ENCODE results near the gene TMX2.
A peak's percentile ranks its signal among the peaks of the same experiment; 100 is the strongest.
"Not testable (repeated sequence)": the region's sequence is repeated elsewhere in the genome, so short reads cannot be mapped to it uniquely, and the experiment has no call there.

TMX2 gene

GRCh38 chr11:57716726-57717125 lies 4.3 kb downstream of the TMX2 start:
- DNase-seq, result not testable (repeated sequence)

- DNase-seq, result no peak
These were observed 14.8 kb downstream of the TMX2 start for GRCh38 chr11:57727185-57727584.

GRCh38 chr11:57728829-57729228 lies 16.4 kb downstream of the TMX2 start:
- no peak for DNase-seq

GRCh38 chr11:57729479-57729878 lies 17.1 kb downstream of the TMX2 start:
- no peak for DNase-seq

- DNase-seq, result no peak
These were observed 20.3 kb downstream of the TMX2 start for GRCh38 chr11:57732661-57733060.

- no peak for DNase-seq
These were observed 23.4 kb downstream of the TMX2 start for GRCh38 chr11:57735619-57736298.

GRCh38 chr11:57741132-57742086 lies 29.0 kb downstream of the TMX2 start, which contains the start of gene SELENOH:
Gene SELENOH (plus strand): TSS chr11:57741491. CDS start chr11:57741596, 105 bp downstream.
- DNase-seq, result peak; percentile 83 to 97 (median 87)

GRCh38 chr11:57742087-57742452 lies 29.7 kb downstream of the TMX2 start:
- DNase-seq, result no peak

- no peak for DNase-seq
These were observed 32.0 kb downstream of the TMX2 start for GRCh38 chr11:57744357-57744756.

GRCh38 chr11:57745206-57745605 lies 32.8 kb downstream of the TMX2 start:
- no peak for DNase-seq

- DNase-seq, result no peak
These were observed 34.5 kb downstream of the TMX2 start for GRCh38 chr11:57746920-57747319.

GRCh38 chr11:57751176-57751575 lies 38.8 kb downstream of the TMX2 start:
- no peak for DNase-seq

GRCh38 chr11:57751676-57752253 lies 39.4 kb downstream of the TMX2 start, which contains the start of gene BTBD18:
Gene BTBD18 (minus strand): TSS chr11:57751819. CDS start chr11:57751188, 631 bp downstream.
- no peak for DNase-seq

- DNase-seq, result no peak
These were observed 40.6 kb downstream of the TMX2 start for GRCh38 chr11:57752954-57753353.

GRCh38 chr11:57758174-57758573 lies 45.8 kb downstream of the TMX2 start:
- no peak for DNase-seq

GRCh38 chr11:57761301-57762234 lies 49.2 kb downstream of the TMX2 start, which contains the start of gene CTNND1:
Gene CTNND1 (plus strand): TSS chr11:57761802. CDS start chr11:57791479, 29,677 bp downstream.
- DNase-seq, result no peak

GRCh38 chr11:57762235-57762861 lies 50.0 kb downstream of the TMX2 start:
- no peak for DNase-seq

- no peak for DNase-seq
These were observed 51.2 kb downstream of the TMX2 start for GRCh38 chr11:57763568-57763967.

- DNase-seq, result no peak
These were observed 51.6 kb downstream of the TMX2 start for GRCh38 chr11:57764021-57764420.

- no peak for DNase-seq
These were observed 52.2 kb downstream of the TMX2 start for GRCh38 chr11:57764566-57764965.

GRCh38 chr11:57764972-57765371 lies 52.6 kb downstream of the TMX2 start:
- DNase-seq, result no peak

GRCh38 chr11:57770793-57771192 lies 58.4 kb downstream of the TMX2 start:
- no peak for DNase-seq

Measured in T-helper 1 cell (primary cell).